ENCODE measurements around the gene LRRC70. TPM values are rescaled to one million over a fixed set of nuclear protein-coding genes. Genes with fewer than 3 reads are reported as not detected.

LRRC70 gene
- total RNA-seq, 4 donors from 2014 or later: 8.0 to 15.3 (median 10.4) TPM

GRCh38 chr5:62608529-62609511 lies 30.2 kb downstream of the LRRC70 start:
- WGBS, 2 donors: 89% methylated on average over 7 of the region's 7 CpGs
- no peaks in the 10 kb centered on the region for H3K27me3 ChIP-seq
- no peak overlapping the region for H3K4me3 ChIP-seq (replicated peaks in 1 of 3)
- no peaks in the 10 kb centered on the region for H3K36me3 ChIP-seq
- no peaks in the 10 kb centered on the region for H3K9me3 ChIP-seq
- no peak overlapping the region for H3K27ac ChIP-seq
- no peaks in the 10 kb centered on the region for H3K4me1 ChIP-seq
- intact Hi-C loops (cut with DNase I): no loop called here
- TF ChIP-seq, protein P1, sequence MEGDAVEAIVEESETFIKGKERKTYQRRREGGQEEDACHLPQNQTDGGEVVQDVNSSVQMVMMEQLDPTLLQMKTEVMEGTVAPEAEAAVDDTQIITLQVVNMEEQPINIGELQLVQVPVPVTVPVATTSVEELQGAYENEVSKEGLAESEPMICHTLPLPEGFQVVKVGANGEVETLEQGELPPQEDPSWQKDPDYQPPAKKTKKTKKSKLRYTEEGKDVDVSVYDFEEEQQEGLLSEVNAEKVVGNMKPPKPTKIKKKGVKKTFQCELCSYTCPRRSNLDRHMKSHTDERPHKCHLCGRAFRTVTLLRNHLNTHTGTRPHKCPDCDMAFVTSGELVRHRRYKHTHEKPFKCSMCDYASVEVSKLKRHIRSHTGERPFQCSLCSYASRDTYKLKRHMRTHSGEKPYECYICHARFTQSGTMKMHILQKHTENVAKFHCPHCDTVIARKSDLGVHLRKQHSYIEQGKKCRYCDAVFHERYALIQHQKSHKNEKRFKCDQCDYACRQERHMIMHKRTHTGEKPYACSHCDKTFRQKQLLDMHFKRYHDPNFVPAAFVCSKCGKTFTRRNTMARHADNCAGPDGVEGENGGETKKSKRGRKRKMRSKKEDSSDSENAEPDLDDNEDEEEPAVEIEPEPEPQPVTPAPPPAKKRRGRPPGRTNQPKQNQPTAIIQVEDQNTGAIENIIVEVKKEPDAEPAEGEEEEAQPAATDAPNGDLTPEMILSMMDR (IDR thresholded peaks at IDR 0.05): no peak
- no peak for TF ChIP-seq POLR2A (IDR thresholded peaks at IDR 0.05)
- DNase-seq: no peak

GRCh38 chr5:62614355-62614754 lies 35.7 kb downstream of the LRRC70 start:
- H3K4me3 ChIP-seq (replicated peaks in 1 of 3): no peak overlapping the region
- no peak overlapping the region for H3K27ac ChIP-seq
- intact Hi-C loops (cut with DNase I): no loop called here
- no peaks in the 10 kb centered on the region for H3K36me3 ChIP-seq
- WGBS, 2 donors: 94 to 98% methylated on average over 8 of the region's 8 CpGs
- no peaks in the 10 kb centered on the region for H3K9me3 ChIP-seq
- TF ChIP-seq, protein P1 (IDR thresholded peaks at IDR 0.05): no peak
- no peak for TF ChIP-seq POLR2A (IDR thresholded peaks at IDR 0.05)
- no peak for DNase-seq
- no peaks in the 10 kb centered on the region for H3K27me3 ChIP-seq
- H3K4me1 ChIP-seq: no peaks in the 10 kb centered on the region

DNA sequence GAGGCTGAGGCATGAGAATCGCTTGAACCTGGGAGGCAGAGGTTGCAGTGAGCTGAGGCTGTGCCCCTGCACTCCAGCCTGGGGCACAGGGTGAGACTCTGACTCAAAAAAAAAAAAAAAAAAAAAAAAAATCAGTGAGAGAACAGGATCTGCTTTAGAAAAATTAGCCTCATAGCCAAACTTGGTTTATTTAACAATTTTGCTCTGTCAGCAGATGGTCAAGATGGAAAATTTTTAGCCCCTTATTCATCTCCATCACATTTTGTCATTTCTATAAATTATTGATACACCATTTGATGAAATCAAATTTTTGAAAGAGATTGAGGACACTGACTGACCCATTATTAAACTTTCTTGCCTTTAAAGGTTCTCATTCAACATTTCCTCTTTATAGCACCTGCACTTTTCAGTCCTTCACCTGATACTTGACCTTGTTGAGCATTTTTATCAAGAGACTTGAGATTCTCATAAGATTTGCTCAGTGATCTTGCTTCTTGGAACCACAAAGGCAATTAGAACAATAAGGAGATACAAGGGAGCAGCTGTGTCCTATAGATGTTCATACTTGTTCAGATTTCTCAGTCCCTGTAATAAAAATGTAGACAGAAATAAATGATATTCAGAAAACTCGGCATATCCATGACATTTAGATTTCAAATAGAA lies 38.1 kb downstream of the LRRC70 start:
- Histone ChIP-seq H3K36me3 (no peaks in the 10 kb centered on the region), H3K27me3 (no peaks in the 10 kb centered on the region), H3K27ac (no peak overlapping the region), H3K9me3 (no peaks in the 10 kb centered on the region), H3K4me1 (no peaks in the 10 kb centered on the region), H3K4me3 (replicated peaks in 1 of 3) (no peak overlapping the region)
- no peak for TF ChIP-seq POLR2A (IDR thresholded peaks at IDR 0.05)
- TF ChIP-seq, protein P1 (IDR thresholded peaks at IDR 0.05): no peak
- intact Hi-C loops (cut with DNase I): no loop called here
- WGBS, 2 donors: 84 to 89% methylated on average over 2 of the region's 2 CpGs
- no peak for DNase-seq

GRCh38 chr5:62617943-62618342 lies 39.3 kb downstream of the LRRC70 start:
- Histone ChIP-seq H3K36me3 (no peaks in the 10 kb centered on the region), H3K27ac (no peak overlapping the region), H3K4me3 (replicated peaks in 1 of 3) (no peak overlapping the region), H3K27me3 (no peaks in the 10 kb centered on the region), H3K9me3 (no peaks in the 10 kb centered on the region), H3K4me1 (no peaks in the 10 kb centered on the region)
- no peak for DNase-seq
- intact Hi-C loops (cut with DNase I): no loop called here
- TF ChIP-seq POLR2A (IDR thresholded peaks at IDR 0.05): no peak
- TF ChIP-seq, protein P1 (IDR thresholded peaks at IDR 0.05): no peak

GRCh38 chr5:62620761-62621160 lies 42.1 kb downstream of the LRRC70 start:
- Histone ChIP-seq H3K27ac (no peak overlapping the region), H3K9me3 (no peaks in the 10 kb centered on the region), H3K4me1 (no peaks in the 10 kb centered on the region), H3K36me3 (no peaks in the 10 kb centered on the region), H3K4me3 (replicated peaks in 1 of 3) (no peak overlapping the region), H3K27me3 (no peaks in the 10 kb centered on the region)
- intact Hi-C loops (cut with DNase I): no loop called here
- TF ChIP-seq, protein P1 (IDR thresholded peaks at IDR 0.05): no peak
- no peak for TF ChIP-seq POLR2A (IDR thresholded peaks at IDR 0.05)
- DNase-seq: no peak
- 88 to 94% methylated on average over 5 of the region's 5 CpGs for WGBS, 2 donors
